ENCODE measurements around the gene GIGYF2.

- TF ChIP-seq CTCF (IDR thresholded peaks at IDR 0.05) (no peak), EP300 (IDR thresholded peaks at IDR 0.05) (no peak)
Measured at GRCh38 chr2:232866104-232866503, 169.0 kb downstream of the GIGYF2 start.

Measured in gastroesophageal sphincter (tissue), 3 donors.